HepG2 (cell line): ENCODE measurements around the gene ABAT. TPM values are rescaled to one million over a fixed set of nuclear protein-coding genes. Genes with fewer than 3 reads are reported as not detected.

Source experiments
- CENPX ChIP-seq: sonication (generic); formaldehyde crosslinking; IDR thresholded peaks from 2 replicates; pipeline ENCODE4 v1.9.0; 2021; ENCODE audit warnings: mild to moderate bottlenecking, missing genetic modification reagents, moderate library complexity
- CSRNP1 ChIP-seq: sonication (generic); formaldehyde crosslinking; IDR thresholded peaks from 2 replicates; pipeline ENCODE4 v1.8.1; 2023; ENCODE audit warnings: mild to moderate bottlenecking, missing genetic modification reagents
- FOXC1 ChIP-seq: sonication (generic); formaldehyde crosslinking; IDR thresholded peaks from 2 replicates; pipeline ENCODE4 v1.8.0; 2022; ENCODE audit warnings: mild to moderate bottlenecking, missing genetic modification reagents, borderline replicate concordance
- HOXA3 ChIP-seq: sonication (generic); formaldehyde crosslinking; IDR thresholded peaks from 2 replicates; pipeline ENCODE4 v1.5.0; 2020; ENCODE audit warnings: missing genetic modification reagents
- HOXA9 ChIP-seq: sonication (generic); formaldehyde crosslinking; IDR thresholded peaks from 2 replicates; pipeline ENCODE4 v1.8.1; 2022; ENCODE audit warnings: missing genetic modification reagents, mild to moderate bottlenecking, moderate library complexity, borderline replicate concordance
- KAT7 ChIP-seq: IDR thresholded peaks from 2 replicates; pipeline ENCODE4 v1.6.1; 2018; ENCODE audit warnings: borderline replicate concordance, missing compliant biosample characterization
- ZFP36L1 ChIP-seq: sonication (generic); formaldehyde crosslinking; IDR thresholded peaks from 2 replicates; pipeline ENCODE4 v1.8.0; 2022; ENCODE audit warnings: mild to moderate bottlenecking, missing genetic modification reagents, moderate library complexity
- ZFP62 ChIP-seq: sonication (generic); formaldehyde crosslinking; IDR thresholded peaks from 2 replicates; pipeline ENCODE4 v1.4.0; 2020; ENCODE audit warnings: missing genetic modification reagents
- ZNF121 ChIP-seq: sonication (generic); formaldehyde crosslinking; IDR thresholded peaks from 2 replicates; pipeline ENCODE4 v1.5.0; 2020; ENCODE audit warnings: mild to moderate bottlenecking, missing genetic modification reagents
- ZNF383 ChIP-seq: sonication (generic); formaldehyde crosslinking; IDR thresholded peaks from 2 replicates; pipeline ENCODE4 v1.4.0; 2020; ENCODE audit warnings: missing genetic modification reagents, mild to moderate bottlenecking, borderline replicate concordance
- ZNF44 ChIP-seq: sonication (generic); formaldehyde crosslinking; IDR thresholded peaks from 2 replicates; pipeline ENCODE4 v1.5.1; 2020; ENCODE audit warnings: mild to moderate bottlenecking, missing genetic modification reagents
- ZNF605 ChIP-seq: sonication (generic); formaldehyde crosslinking; IDR thresholded peaks from 2 replicates; pipeline ENCODE4 v1.8.0; 2022; ENCODE audit warnings: mild to moderate bottlenecking, missing genetic modification reagents
- ZNF674 ChIP-seq: sonication (generic); formaldehyde crosslinking; IDR thresholded peaks from 2 replicates; pipeline ENCODE4 v1.5.0; 2020; ENCODE audit warnings: low read depth, mild to moderate bottlenecking, missing genetic modification reagents
- ZNF703 ChIP-seq: sonication (generic); formaldehyde crosslinking; IDR thresholded peaks from 2 replicates; pipeline ENCODE4 v1.5.1; 2020; ENCODE audit warnings: missing genetic modification reagents, mild to moderate bottlenecking, moderate library complexity, borderline replicate concordance
- ZNF746 ChIP-seq: sonication (generic); formaldehyde crosslinking; IDR thresholded peaks from 2 replicates; pipeline ENCODE4 v1.8.0; 2022; ENCODE audit warnings: mild to moderate bottlenecking, missing genetic modification reagents
- polyA plus RNA-seq, 8 experiments: library from polyadenylated mRNA; depleted of rRNA in 3 of 8; stranded (reverse) in 7 of 8; unstranded in 1 of 8; fragments of >200 nt; fragmentation: Illumina TruSeq in 4 of 8; extraction: Trizol in 4 of 8; gene quantifications; 2 replicates each; pipeline versions ENCODE4 v1.2.1 to v1.2.3, GENCODE V29; 2011 to 2016; ENCODE audit warnings: low read depth in 4 of 8, missing spikeins in 1 of 8, mixed read lengths in 1 of 8; ENCODE audit not compliant: insufficient read depth in 1 of 8
- total RNA-seq, 5 experiments: library from RNA; depleted of rRNA; stranded (reverse); fragments of >200 nt; fragmentation: Illumina TruSeq; extraction: Trizol; gene quantifications; 2 replicates each; pipeline ENCODE4 v1.2.3, GENCODE V29; 2016; ENCODE audit warnings: low read depth in 1 of 5
- TF ChIP-seq, protein P1 (sequence below): sonication (generic); formaldehyde crosslinking; IDR thresholded peaks from 2 replicates; pipeline ENCODE4 v1.9.0; 2021; ENCODE audit warnings: missing genetic modification reagents, borderline replicate concordance
- TF ChIP-seq, protein P2 (sequence below): IDR thresholded peaks from 2 replicates; pipeline ENCODE4 v1.6.1; 2016; ENCODE audit warnings: missing compliant biosample characterization, missing genetic modification reagents, borderline replicate concordance
- TF ChIP-seq, protein P3 (sequence below): IDR thresholded peaks from 2 replicates; pipeline ENCODE4 v1.6.1; 2016; ENCODE audit warnings: low read depth, control low read depth
- TF ChIP-seq, protein P4 (sequence below): IDR thresholded peaks from 2 replicates; pipeline ENCODE4 v1.6.1; 2012; ENCODE audit warnings: low read length, improper control_type of control experiment

The ABAT gene
- total and polyA plus RNA-seq, 2 of the 13 experiments (the other 11 are each of a cell fraction or from before 2014, with no cell fraction given) = 47.6 to 97.3 TPM

DNA sequence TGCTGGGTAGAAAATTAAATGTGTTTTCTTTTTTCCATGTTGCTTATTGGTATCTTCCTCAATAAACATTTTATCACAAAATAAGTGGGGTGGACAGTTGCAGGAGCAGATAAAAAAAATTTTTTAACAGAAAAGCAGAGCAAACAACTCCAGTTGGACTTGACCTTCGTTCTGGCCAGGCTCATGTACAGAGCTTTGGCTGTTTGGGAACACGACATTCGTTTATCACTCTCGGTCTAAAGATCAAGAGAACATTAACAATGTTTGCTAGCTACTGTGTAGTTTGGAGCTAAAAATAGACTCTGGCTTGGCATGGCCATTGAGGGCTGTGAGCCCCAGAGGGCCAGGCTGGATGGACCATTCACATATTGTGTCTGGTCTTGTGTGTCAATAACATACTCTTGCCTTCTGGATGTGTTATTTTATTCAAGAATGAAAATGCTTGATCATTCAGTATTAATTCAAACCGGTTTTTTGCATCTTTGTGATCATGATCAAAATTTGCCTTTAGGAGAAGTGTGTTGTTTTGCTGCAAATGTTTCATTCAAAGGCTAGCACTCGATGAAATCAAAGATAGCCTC lies 66.4 kb downstream of the ABAT start (continued):
- TF ChIP-seq ZFP36L1 (peak; percentile 81; the same call in 1 of the 2 replicates), CSRNP1 (CRISPR knock-in tag) (peak; percentile 56), CENPX (CRISPR knock-in tag) (no peak), ZFP62 (CRISPR knock-in tag) (no peak), KAT7 (CRISPR knock-in tag) (peak; percentile 67; the same call in 1 of the 2 replicates), ZNF605 (CRISPR knock-in tag) (peak; percentile 79), ZNF121 (peak; percentile 92), ZNF746 (no peak), ZNF383 (no peak), FOXC1 (no peak), HOXA3 (CRISPR knock-in tag) (peak; percentile 79), ZNF44 (CRISPR knock-in tag) (no peak), ZNF703 (CRISPR knock-in tag) (no peak), ZNF674 (CRISPR knock-in tag) (no peak), HOXA9 (CRISPR knock-in tag) (no peak)
- TF ChIP-seq, protein P1, sequence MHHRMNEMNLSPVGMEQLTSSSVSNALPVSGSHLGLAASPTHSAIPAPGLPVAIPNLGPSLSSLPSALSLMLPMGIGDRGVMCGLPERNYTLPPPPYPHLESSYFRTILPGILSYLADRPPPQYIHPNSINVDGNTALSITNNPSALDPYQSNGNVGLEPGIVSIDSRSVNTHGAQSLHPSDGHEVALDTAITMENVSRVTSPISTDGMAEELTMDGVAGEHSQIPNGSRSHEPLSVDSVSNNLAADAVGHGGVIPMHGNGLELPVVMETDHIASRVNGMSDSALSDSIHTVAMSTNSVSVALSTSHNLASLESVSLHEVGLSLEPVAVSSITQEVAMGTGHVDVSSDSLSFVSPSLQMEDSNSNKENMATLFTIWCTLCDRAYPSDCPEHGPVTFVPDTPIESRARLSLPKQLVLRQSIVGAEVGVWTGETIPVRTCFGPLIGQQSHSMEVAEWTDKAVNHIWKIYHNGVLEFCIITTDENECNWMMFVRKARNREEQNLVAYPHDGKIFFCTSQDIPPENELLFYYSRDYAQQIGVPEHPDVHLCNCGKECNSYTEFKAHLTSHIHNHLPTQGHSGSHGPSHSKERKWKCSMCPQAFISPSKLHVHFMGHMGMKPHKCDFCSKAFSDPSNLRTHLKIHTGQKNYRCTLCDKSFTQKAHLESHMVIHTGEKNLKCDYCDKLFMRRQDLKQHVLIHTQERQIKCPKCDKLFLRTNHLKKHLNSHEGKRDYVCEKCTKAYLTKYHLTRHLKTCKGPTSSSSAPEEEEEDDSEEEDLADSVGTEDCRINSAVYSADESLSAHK (CRISPR knock-in tag) = no peak
- TF ChIP-seq, protein P2, sequence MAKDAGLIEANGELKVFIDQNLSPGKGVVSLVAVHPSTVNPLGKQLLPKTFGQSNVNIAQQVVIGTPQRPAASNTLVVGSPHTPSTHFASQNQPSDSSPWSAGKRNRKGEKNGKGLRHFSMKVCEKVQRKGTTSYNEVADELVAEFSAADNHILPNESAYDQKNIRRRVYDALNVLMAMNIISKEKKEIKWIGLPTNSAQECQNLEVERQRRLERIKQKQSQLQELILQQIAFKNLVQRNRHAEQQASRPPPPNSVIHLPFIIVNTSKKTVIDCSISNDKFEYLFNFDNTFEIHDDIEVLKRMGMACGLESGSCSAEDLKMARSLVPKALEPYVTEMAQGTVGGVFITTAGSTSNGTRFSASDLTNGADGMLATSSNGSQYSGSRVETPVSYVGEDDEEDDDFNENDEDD (CRISPR knock-in tag) = no peak; the same call in 1 of the 2 replicates
- TF ChIP-seq, protein P3, sequence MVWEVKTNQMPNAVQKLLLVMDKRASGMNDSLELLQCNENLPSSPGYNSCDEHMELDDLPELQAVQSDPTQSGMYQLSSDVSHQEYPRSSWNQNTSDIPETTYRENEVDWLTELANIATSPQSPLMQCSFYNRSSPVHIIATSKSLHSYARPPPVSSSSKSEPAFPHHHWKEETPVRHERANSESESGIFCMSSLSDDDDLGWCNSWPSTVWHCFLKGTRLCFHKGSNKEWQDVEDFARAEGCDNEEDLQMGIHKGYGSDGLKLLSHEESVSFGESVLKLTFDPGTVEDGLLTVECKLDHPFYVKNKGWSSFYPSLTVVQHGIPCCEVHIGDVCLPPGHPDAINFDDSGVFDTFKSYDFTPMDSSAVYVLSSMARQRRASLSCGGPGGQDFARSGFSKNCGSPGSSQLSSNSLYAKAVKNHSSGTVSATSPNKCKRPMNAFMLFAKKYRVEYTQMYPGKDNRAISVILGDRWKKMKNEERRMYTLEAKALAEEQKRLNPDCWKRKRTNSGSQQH = peak; percentile 75; the same call in 1 of the 2 replicates
- TF ChIP-seq, protein P4, sequence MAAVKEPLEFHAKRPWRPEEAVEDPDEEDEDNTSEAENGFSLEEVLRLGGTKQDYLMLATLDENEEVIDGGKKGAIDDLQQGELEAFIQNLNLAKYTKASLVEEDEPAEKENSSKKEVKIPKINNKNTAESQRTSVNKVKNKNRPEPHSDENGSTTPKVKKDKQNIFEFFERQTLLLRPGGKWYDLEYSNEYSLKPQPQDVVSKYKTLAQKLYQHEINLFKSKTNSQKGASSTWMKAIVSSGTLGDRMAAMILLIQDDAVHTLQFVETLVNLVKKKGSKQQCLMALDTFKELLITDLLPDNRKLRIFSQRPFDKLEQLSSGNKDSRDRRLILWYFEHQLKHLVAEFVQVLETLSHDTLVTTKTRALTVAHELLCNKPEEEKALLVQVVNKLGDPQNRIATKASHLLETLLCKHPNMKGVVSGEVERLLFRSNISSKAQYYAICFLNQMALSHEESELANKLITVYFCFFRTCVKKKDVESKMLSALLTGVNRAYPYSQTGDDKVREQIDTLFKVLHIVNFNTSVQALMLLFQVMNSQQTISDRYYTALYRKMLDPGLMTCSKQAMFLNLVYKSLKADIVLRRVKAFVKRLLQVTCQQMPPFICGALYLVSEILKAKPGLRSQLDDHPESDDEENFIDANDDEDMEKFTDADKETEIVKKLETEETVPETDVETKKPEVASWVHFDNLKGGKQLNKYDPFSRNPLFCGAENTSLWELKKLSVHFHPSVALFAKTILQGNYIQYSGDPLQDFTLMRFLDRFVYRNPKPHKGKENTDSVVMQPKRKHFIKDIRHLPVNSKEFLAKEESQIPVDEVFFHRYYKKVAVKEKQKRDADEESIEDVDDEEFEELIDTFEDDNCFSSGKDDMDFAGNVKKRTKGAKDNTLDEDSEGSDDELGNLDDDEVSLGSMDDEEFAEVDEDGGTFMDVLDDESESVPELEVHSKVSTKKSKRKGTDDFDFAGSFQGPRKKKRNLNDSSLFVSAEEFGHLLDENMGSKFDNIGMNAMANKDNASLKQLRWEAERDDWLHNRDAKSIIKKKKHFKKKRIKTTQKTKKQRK = no peak
